GM19193 (cell line): ENCODE data around the gene RND3.

ENCODE experiments used
- POLR2A ChIP-seq: IDR thresholded peaks from 4 replicates; pipeline ENCODE4 v1.6.1; 2011; ENCODE audit not compliant: insufficient read depth, insufficient read length; ENCODE audit errors: extremely low read depth

RND3 gene

DNA sequence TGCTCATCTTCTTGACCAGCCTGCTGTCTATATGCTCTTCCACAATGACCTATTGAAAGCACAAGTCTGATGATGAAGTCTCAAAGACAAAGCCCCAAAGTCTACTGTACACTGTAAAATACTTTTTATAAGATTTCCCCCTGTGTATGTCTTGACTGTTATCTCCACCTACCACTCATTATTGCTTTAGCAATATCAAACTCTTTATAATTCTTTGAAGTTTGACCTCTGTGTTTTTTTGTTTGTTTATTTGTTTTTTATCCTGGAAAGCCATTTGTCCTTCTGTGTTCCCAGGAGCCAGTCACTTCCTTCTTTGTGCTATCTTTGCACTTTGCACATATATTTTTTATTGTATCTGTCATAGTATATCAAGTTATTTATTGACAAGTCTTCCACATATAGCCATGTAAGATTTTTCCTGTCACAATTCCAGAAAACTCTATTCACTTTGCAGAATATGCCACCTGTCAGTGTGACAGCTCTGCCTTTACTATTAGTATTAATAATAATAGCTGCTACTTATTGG, 66.3 kb downstream of the RND3 start:
- TF ChIP-seq POLR2A, result no peak

- TF ChIP-seq POLR2A, result no peak
These were observed 68.6 kb downstream of the RND3 start for GRCh38 chr2:150418916-150419315.
